ENCODE data around the gene WNT2. TPM values are rescaled to one million over a fixed set of nuclear protein-coding genes. Genes with fewer than 3 reads are reported as not detected.

WNT2 gene
- total RNA-seq, 1 donor from 2014 or later: 0.07 TPM

DNA sequence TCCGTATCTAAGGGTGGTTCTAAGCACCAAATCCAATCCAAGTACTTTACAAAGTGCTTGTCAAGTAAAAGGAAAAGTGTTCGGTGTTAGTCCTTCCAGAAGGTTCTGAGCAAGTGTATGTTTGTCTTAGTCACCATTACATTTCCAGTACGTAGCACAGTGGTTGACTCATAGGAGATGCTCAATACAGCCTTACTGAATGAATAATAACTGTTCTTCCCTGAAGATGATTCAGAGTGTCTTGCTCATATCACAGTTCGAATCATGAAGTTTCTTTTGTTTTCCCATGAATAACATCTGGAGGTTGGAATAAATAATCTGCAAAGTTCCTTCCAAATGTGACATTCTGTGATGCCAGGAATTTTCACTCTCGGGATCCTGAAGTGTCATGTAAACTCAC, 53.4 kb downstream of the WNT2 start:
- Histone ChIP-seq H3K9me3 (ENCODE audit: insufficient read depth, low read depth, low read length) (no peaks in the 10 kb centered on the region), H4K20me1 (ENCODE audit: insufficient read depth, low read length) (no peaks in the 10 kb centered on the region), H3K4me2 (ENCODE audit: low read length) (peak overlapping the region; percentile 74), H3K9ac (ENCODE audit: low read length) (peak overlapping the region; percentile 79), H3K4me3 (ENCODE audit: insufficient read depth, low read depth, low read length) (peak overlapping the region; percentile 33), H3K36me3 (ENCODE audit: insufficient read depth, low read length) (no peaks in the 10 kb centered on the region), H3K27ac (ENCODE audit: low read depth, low read length) (peak overlapping the region; percentile 97), H2AFZ (ENCODE audit: low read depth, low read length) (no peak overlapping the region), H3K27me3 (ENCODE audit: insufficient read depth, low read length) (no peaks in the 10 kb centered on the region), H3K79me2 (ENCODE audit: insufficient read depth, low read length) (no peaks in the 10 kb centered on the region), H3K4me1 (ENCODE audit: insufficient read depth, low read length) (peaks cover 19% of the 10 kb centered on the region)
- TF ChIP-seq, protein P1, sequence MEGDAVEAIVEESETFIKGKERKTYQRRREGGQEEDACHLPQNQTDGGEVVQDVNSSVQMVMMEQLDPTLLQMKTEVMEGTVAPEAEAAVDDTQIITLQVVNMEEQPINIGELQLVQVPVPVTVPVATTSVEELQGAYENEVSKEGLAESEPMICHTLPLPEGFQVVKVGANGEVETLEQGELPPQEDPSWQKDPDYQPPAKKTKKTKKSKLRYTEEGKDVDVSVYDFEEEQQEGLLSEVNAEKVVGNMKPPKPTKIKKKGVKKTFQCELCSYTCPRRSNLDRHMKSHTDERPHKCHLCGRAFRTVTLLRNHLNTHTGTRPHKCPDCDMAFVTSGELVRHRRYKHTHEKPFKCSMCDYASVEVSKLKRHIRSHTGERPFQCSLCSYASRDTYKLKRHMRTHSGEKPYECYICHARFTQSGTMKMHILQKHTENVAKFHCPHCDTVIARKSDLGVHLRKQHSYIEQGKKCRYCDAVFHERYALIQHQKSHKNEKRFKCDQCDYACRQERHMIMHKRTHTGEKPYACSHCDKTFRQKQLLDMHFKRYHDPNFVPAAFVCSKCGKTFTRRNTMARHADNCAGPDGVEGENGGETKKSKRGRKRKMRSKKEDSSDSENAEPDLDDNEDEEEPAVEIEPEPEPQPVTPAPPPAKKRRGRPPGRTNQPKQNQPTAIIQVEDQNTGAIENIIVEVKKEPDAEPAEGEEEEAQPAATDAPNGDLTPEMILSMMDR (IDR thresholded peaks at IDR 0.05; ENCODE audit: insufficient read depth, low read depth, low read length): no peak
- no peak for TF ChIP-seq EZH2 (IDR thresholded peaks at IDR 0.05; ENCODE audit: insufficient read depth, low read length)
- Mint-ChIP-seq H3K4me1 (ENCODE audit: low read depth, unreplicated experiment) (peaks cover 15% of the 10 kb centered on the region), H3K9me3 (ENCODE audit: unreplicated experiment) (no peaks in the 10 kb centered on the region), H3K4me3 (ENCODE audit: unreplicated experiment) (no peak overlapping the region), H3K27ac (ENCODE audit: unreplicated experiment) (peak overlapping the region; percentile 98), H3K27me3 (ENCODE audit: low read depth, unreplicated experiment) (no peaks in the 10 kb centered on the region), H3K36me3 (ENCODE audit: low read depth, unreplicated experiment) (no peaks in the 10 kb centered on the region)
- FAIRE-seq (peak; percentile 100), DNase-seq (ENCODE audit: low read depth) (peak; percentile 99)

DNA sequence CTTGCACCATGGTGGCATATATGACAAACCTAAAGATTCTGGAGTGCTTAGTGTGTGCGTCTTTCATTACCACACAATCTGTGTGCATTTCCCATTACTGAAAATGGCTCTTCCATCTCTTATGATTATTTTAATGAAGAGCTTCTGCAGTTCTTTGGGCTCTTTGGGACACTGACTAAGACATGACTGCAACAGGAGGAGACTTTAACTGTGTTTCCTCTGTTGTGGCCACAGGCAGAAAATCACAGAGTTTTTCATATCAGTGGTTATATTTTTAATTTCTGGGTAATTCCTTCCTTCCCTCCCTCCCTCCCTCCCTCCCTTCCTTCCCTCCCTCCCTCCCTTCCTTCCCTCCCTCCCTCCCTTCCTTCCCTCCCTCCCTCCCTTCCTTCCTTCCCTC, 58.1 kb downstream of the WNT2 start:
- H3K4me2 ChIP-seq (ENCODE audit: low read length): no peak overlapping the region
- Mint-ChIP-seq H3K27me3 (ENCODE audit: low read depth, unreplicated experiment) (peaks cover 2% of the 10 kb centered on the region), H3K4me1 (ENCODE audit: low read depth, unreplicated experiment) (peaks cover 13% of the 10 kb centered on the region), H3K27ac (ENCODE audit: unreplicated experiment) (no peak overlapping the region), H3K36me3 (ENCODE audit: low read depth, unreplicated experiment) (no peaks in the 10 kb centered on the region), H3K9me3 (ENCODE audit: unreplicated experiment) (no peaks in the 10 kb centered on the region), H3K4me3 (ENCODE audit: unreplicated experiment) (no peak overlapping the region)
- no peaks in the 10 kb centered on the region for H3K9me3 ChIP-seq (ENCODE audit: insufficient read depth, low read depth, low read length)
- H3K27ac ChIP-seq (ENCODE audit: low read depth, low read length): no peak overlapping the region
- peaks cover 7% of the 10 kb centered on the region for H3K4me1 ChIP-seq (ENCODE audit: insufficient read depth, low read length)
- H3K27me3 ChIP-seq (ENCODE audit: insufficient read depth, low read length): peaks cover 7% of the 10 kb centered on the region
- FAIRE-seq (no peak), DNase-seq (ENCODE audit: low read depth) (no peak)
- no peaks in the 10 kb centered on the region for H3K36me3 ChIP-seq (ENCODE audit: insufficient read depth, low read length)
- no peak overlapping the region for H3K9ac ChIP-seq (ENCODE audit: low read length)
- H3K79me2 ChIP-seq (ENCODE audit: insufficient read depth, low read length): no peaks in the 10 kb centered on the region
- H4K20me1 ChIP-seq (ENCODE audit: insufficient read depth, low read length): no peaks in the 10 kb centered on the region
- no peak for TF ChIP-seq EZH2 (IDR thresholded peaks at IDR 0.05; ENCODE audit: insufficient read depth, low read length)
- H2AFZ ChIP-seq (ENCODE audit: low read depth, low read length): no peak overlapping the region
- H3K4me3 ChIP-seq (ENCODE audit: insufficient read depth, low read depth, low read length): no peak overlapping the region

DNA sequence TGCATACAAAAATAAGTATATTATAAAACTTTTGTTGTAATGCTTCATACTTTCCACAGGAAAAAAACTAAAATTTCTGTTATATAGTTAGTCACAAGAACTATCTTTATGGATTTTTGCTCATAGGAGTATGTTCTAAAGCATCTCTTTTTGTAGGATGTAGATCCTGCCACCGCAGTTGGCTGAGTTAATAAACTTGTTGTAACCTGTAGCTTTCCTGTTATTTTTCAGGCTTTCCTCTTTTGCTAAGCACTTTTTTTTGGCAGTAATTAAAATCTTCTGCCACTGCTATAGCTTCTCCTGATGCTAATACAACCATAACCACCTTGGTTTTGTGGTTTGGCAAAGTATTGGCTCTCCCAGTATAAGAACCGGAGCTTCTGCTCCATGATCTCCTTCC, 60.3 kb downstream of the WNT2 start:
- H3K36me3 ChIP-seq (ENCODE audit: insufficient read depth, low read length): no peaks in the 10 kb centered on the region
- H3K4me1 Mint-ChIP-seq (ENCODE audit: low read depth, unreplicated experiment): peaks cover 13% of the 10 kb centered on the region
- TF ChIP-seq, protein P1 (IDR thresholded peaks at IDR 0.05; ENCODE audit: insufficient read depth, low read depth, low read length): no peak
- TF ChIP-seq EZH2 (IDR thresholded peaks at IDR 0.05; ENCODE audit: insufficient read depth, low read length): no peak

More for the DNA sequence above, 60.3 kb downstream of the WNT2 start:
- Mint-ChIP-seq H3K27ac (ENCODE audit: unreplicated experiment) (no peak overlapping the region), H3K9me3 (ENCODE audit: unreplicated experiment) (no peaks in the 10 kb centered on the region), H3K4me3 (ENCODE audit: unreplicated experiment) (no peak overlapping the region), H3K27me3 (ENCODE audit: low read depth, unreplicated experiment) (peaks cover 2% of the 10 kb centered on the region), H3K36me3 (ENCODE audit: low read depth, unreplicated experiment) (no peaks in the 10 kb centered on the region)
- Histone ChIP-seq H4K20me1 (ENCODE audit: insufficient read depth, low read length) (no peaks in the 10 kb centered on the region), H3K4me1 (ENCODE audit: insufficient read depth, low read length) (no peaks in the 10 kb centered on the region), H3K4me3 (ENCODE audit: insufficient read depth, low read depth, low read length) (no peak overlapping the region), H3K4me2 (ENCODE audit: low read length) (no peak overlapping the region), H3K27me3 (ENCODE audit: insufficient read depth, low read length) (peaks cover 11% of the 10 kb centered on the region), H2AFZ (ENCODE audit: low read depth, low read length) (no peak overlapping the region), H3K79me2 (ENCODE audit: insufficient read depth, low read length) (no peaks in the 10 kb centered on the region), H3K27ac (ENCODE audit: low read depth, low read length) (no peak overlapping the region), H3K9me3 (ENCODE audit: insufficient read depth, low read depth, low read length) (no peaks in the 10 kb centered on the region), H3K9ac (ENCODE audit: low read length) (no peak overlapping the region)
- DNase-seq (ENCODE audit: low read depth) (peak; percentile 31), FAIRE-seq (no peak)
